NB4 (cell line): ENCODE measurements around the gene TUBA1C.

Experiments
- DNase-seq: peaks from one replicate; pipeline ENCODE4 v3.0.0; 2010; ENCODE audit warnings: low read depth
- H3K4me3 ChIP-seq: one replicate; pipeline ENCODE4 v1.5.1; 2011; ENCODE audit warnings: mild to moderate bottlenecking, low read depth, low read length, moderate library complexity
- MAX ChIP-seq: IDR thresholded peaks from 2 replicates; pipeline ENCODE4 v1.6.1; 2011; ENCODE audit warnings: low read depth, low read length
- MYC ChIP-seq: IDR thresholded peaks from 2 replicates; pipeline ENCODE4 v1.6.1; 2011; ENCODE audit warnings: low read depth, low read length
- POLR2A ChIP-seq: IDR thresholded peaks from 2 replicates; pipeline ENCODE4 v1.6.1; 2011; ENCODE audit warnings: mild to moderate bottlenecking; ENCODE audit not compliant: insufficient read length; ENCODE audit errors: extremely low read depth
- TF ChIP-seq, protein P1 (sequence below): IDR thresholded peaks from one replicate; pipeline ENCODE4 v1.5.1; 2012; ENCODE audit warnings: low read depth, low read length

TUBA1C gene

DNA sequence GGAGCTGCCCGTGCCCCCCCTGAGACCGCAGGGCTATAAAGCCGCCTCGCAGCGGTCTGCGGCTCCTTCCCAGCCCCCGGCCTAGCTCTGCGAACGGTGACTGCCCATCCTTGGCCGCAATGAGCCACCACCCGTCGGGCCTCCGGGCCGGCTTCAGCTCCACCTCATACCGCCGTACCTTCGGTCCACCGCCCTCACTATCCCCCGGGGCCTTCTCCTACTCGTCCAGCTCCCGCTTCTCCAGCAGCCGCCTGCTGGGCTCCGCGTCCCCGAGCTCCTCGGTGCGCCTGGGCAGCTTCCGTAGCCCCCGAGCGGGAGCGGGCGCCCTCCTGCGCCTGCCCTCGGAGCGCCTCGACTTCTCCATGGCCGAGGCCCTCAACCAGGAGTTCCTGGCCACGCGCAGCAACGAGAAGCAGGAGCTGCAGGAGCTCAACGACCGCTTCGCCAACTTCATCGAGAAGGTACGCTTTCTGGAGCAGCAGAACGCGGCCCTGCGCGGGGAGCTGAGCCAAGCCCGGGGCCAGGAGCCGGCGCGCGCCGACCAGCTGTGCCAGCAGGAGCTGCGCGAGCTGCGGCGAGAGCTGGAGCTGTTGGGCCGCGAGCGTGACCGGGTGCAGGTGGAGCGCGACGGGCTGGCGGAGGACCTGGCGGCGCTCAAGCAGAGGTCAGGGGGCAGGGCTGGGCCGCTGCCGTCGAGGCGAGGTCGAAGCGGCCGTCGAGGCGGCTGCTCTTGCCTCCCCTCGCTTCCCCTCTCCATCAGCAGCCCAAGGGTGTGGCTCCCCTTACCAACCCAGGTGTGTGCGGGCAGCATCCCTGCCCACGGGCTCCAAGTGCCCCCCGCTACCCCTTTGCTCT is 30.4 kb downstream of the TUBA1C start, which contains the start of gene PRPH:
Gene PRPH (plus strand): TSS at position 66 of the 855 bp plus-strand sequence. CDS start 54 bp downstream, at position 120.
- no peak for TF ChIP-seq POLR2A
- TF ChIP-seq, protein P1, sequence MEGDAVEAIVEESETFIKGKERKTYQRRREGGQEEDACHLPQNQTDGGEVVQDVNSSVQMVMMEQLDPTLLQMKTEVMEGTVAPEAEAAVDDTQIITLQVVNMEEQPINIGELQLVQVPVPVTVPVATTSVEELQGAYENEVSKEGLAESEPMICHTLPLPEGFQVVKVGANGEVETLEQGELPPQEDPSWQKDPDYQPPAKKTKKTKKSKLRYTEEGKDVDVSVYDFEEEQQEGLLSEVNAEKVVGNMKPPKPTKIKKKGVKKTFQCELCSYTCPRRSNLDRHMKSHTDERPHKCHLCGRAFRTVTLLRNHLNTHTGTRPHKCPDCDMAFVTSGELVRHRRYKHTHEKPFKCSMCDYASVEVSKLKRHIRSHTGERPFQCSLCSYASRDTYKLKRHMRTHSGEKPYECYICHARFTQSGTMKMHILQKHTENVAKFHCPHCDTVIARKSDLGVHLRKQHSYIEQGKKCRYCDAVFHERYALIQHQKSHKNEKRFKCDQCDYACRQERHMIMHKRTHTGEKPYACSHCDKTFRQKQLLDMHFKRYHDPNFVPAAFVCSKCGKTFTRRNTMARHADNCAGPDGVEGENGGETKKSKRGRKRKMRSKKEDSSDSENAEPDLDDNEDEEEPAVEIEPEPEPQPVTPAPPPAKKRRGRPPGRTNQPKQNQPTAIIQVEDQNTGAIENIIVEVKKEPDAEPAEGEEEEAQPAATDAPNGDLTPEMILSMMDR = peak; percentile 20
- H3K4me3 ChIP-seq = no peak within 1 kb of the TSS
- peak; percentile 74 for DNase-seq

GRCh38 chr12:49296034-49296835 is 31.4 kb downstream of the TUBA1C start:
- peak; percentile 43 for DNase-seq
- no peak for TF ChIP-seq POLR2A
- TF ChIP-seq, protein P1 = peak; percentile 70
- no peak overlapping the region for H3K4me3 ChIP-seq

DNA sequence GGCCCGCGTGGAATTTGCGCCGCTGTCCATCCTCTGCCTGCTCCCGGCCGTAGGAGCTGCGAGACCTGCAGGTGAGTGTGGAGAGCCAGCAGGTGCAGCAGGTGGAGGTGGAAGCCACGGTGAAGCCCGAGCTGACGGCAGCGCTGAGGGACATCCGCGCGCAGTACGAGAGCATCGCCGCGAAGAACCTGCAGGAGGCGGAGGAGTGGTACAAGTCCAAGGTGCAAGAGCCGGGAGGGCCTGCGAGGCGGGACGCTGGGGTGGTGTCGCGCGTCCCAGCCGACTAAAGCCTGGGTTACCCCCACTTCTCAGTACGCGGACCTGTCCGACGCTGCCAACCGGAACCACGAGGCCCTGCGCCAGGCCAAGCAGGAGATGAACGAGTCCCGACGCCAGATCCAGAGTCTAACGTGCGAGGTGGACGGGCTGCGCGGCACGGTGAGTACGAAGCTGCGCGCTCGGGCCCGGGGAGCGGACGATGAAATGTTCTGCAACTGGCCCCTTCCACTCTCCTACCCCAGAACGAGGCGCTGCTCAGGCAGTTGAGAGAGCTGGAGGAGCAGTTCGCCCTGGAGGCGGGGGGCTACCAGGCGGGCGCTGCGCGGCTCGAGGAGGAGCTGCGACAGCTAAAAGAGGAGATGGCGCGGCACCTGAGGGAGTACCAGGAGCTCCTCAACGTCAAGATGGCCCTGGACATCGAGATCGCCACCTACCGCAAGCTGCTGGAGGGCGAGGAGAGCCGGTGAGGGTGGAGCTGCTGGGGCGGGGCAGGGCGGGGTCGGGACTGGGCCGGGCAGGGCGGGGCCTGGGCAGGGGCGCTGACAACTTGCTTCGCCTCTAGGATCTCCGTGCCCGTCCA is 32.2 kb downstream of the TUBA1C start:
- DNase-seq = peak; percentile 81
- H3K4me3 ChIP-seq = no peak overlapping the region
- TF ChIP-seq MYC (no peak), POLR2A (no peak), MAX (no peak)
- TF ChIP-seq, protein P1 = no peak

GRCh38 chr12:49297695-49298060 is 32.8 kb downstream of the TUBA1C start:
- H3K4me3 ChIP-seq = no peak overlapping the region
- TF ChIP-seq POLR2A (no peak), MYC (no peak), MAX (no peak)
- TF ChIP-seq, protein P1 = no peak
- no peak for DNase-seq

GRCh38 chr12:49298160-49298559 is 33.3 kb downstream of the TUBA1C start:
- DNase-seq = peak; percentile 44
- no peak overlapping the region for H3K4me3 ChIP-seq
- TF ChIP-seq MAX (no peak), MYC (no peak), POLR2A (no peak)
- TF ChIP-seq, protein P1 = peak; percentile 12
